HEK293 (cell line): ENCODE data around the gene NHSL2.
A peak's percentile ranks its signal among the peaks of the same experiment; 100 is the strongest.

Experiments
- CTCF ChIA-PET: fragments of 350-600 bp; formaldehyde crosslinking; extraction: SDS; loops from one replicate; lab custom pipeline; 2021; ENCODE audit warnings: antibody characterized with exemption; lab: Yijun Ruan, JAX
- POLR2A ChIA-PET: fragments of 300-600 bp; formaldehyde crosslinking; extraction: SDS; loops from one replicate; lab custom pipeline; 2020; ENCODE audit warnings: antibody characterized with exemption, inconsistent platforms; lab: Yijun Ruan, JAX
- H3K27ac ChIP-seq: fragments of 200-500 bp; sonication (Bioruptor generic); 2 replicates; pipeline ENCODE4 v1.5.1; 2014; ENCODE audit warnings: low read depth, low read length, control low read depth, inconsistent platforms; ENCODE audit errors: extremely low read depth
- H3K36me3 ChIP-seq, 2 experiments: fragments of 200-500 bp in 1 of 2; sonication (Bioruptor generic) in 1 of 2; 1 replicate in 1 of 2; 2 replicates in 1 of 2; pipeline ENCODE4 v1.5.1; 2014 to 2017; ENCODE audit warnings: inconsistent platforms in 2 of 2, low read length in 2 of 2; ENCODE audit not compliant: control insufficient read depth in 2 of 2, insufficient read depth in 1 of 2
- H3K4me1 ChIP-seq: fragments of 200-500 bp; sonication (Bioruptor generic); 2 replicates; pipeline ENCODE4 v1.5.1; 2014; ENCODE audit warnings: mild to moderate bottlenecking, low read length, inconsistent platforms; ENCODE audit not compliant: control insufficient read depth, insufficient read depth
- H3K4me3 ChIP-seq: 2 replicates; pipeline ENCODE4 v1.5.1; 2011; ENCODE audit warnings: low read depth, mild to moderate bottlenecking, control low read depth, low read length, moderate library complexity
- H3K9me3 ChIP-seq: fragments of 200-500 bp; sonication (Bioruptor generic); 2 replicates; pipeline ENCODE4 v1.5.1; 2014; ENCODE audit warnings: low read depth, low read length, inconsistent platforms; ENCODE audit not compliant: control insufficient read depth, insufficient read depth
- HOXC10 ChIP-seq: sonication (generic); formaldehyde crosslinking; IDR thresholded peaks from 2 replicates; pipeline ENCODE4 v1.8.1; 2023; ENCODE audit warnings: mild to moderate bottlenecking, missing genetic modification reagents
- TCF7L2 ChIP-seq: IDR thresholded peaks from 2 replicates; pipeline ENCODE4 v1.6.1; 2011; ENCODE audit warnings: low read depth, mild to moderate bottlenecking, inconsistent platforms, low read length, moderate library complexity, borderline replicate concordance
- ZFP69B ChIP-seq: fragments of 450-650 bp; formaldehyde crosslinking; IDR thresholded peaks from 2 replicates; pipeline ENCODE4 v1.5.1; 2016; ENCODE audit warnings: missing biosample characterization, missing genetic modification characterization
- ZNF121 ChIP-seq: fragments of 450-650 bp; formaldehyde crosslinking; IDR thresholded peaks from 2 replicates; pipeline ENCODE4 v1.5.1; 2016; ENCODE audit warnings: missing biosample characterization, missing genetic modification characterization
- ZNF132 ChIP-seq: fragments of 450-650 bp; formaldehyde crosslinking; IDR thresholded peaks from 2 replicates; pipeline ENCODE4 v1.5.1; 2017; ENCODE audit warnings: missing biosample characterization, missing genetic modification characterization, borderline replicate concordance
- ZNF133 ChIP-seq: fragments of 450-650 bp; formaldehyde crosslinking; IDR thresholded peaks from 2 replicates; pipeline ENCODE4 v1.5.1; 2016; ENCODE audit warnings: missing biosample characterization, missing genetic modification characterization
- ZNF169 ChIP-seq: fragments of 450-650 bp; formaldehyde crosslinking; IDR thresholded peaks from 2 replicates; pipeline ENCODE4 v1.5.1; 2016; ENCODE audit warnings: missing biosample characterization, missing genetic modification characterization
- ZNF354C ChIP-seq: fragments of 450-650 bp; formaldehyde crosslinking; IDR thresholded peaks from 2 replicates; pipeline ENCODE4 v1.5.1; 2016; ENCODE audit warnings: missing biosample characterization, missing genetic modification characterization, low read depth, borderline replicate concordance
- ZNF423 ChIP-seq: fragments of 450-650 bp; formaldehyde crosslinking; IDR thresholded peaks from 2 replicates; pipeline ENCODE4 v1.5.1; 2016; ENCODE audit warnings: missing biosample characterization, missing genetic modification characterization
- ZNF529 ChIP-seq: fragments of 450-650 bp; formaldehyde crosslinking; IDR thresholded peaks from 2 replicates; pipeline ENCODE4 v1.5.1; 2017; ENCODE audit warnings: missing genetic modification characterization, missing biosample characterization; ENCODE audit not compliant: insufficient replicate concordance
- ZNF837 ChIP-seq: fragments of 450-650 bp; formaldehyde crosslinking; IDR thresholded peaks from 2 replicates; pipeline ENCODE4 v1.5.1; 2016; ENCODE audit warnings: missing biosample characterization, missing genetic modification characterization
- TF ChIP-seq, protein P1 (sequence below): fragments of 450-650 bp; formaldehyde crosslinking; IDR thresholded peaks from 2 replicates; pipeline ENCODE4 v1.5.1; 2017; ENCODE audit warnings: missing biosample characterization, missing genetic modification characterization
- TF ChIP-seq, protein P2 (sequence below): fragments of 450-650 bp; formaldehyde crosslinking; IDR thresholded peaks from 2 replicates; pipeline ENCODE4 v1.5.1; 2017; ENCODE audit warnings: missing biosample characterization, missing genetic modification characterization
- TF ChIP-seq, protein P3 (sequence below): fragments of 450-650 bp; formaldehyde crosslinking; IDR thresholded peaks from 2 replicates; pipeline ENCODE4 v1.5.1; 2016; ENCODE audit warnings: missing biosample characterization, missing genetic modification characterization
- TF ChIP-seq, protein P4 (sequence below): fragments of 450-650 bp; formaldehyde crosslinking; IDR thresholded peaks from 2 replicates; pipeline ENCODE4 v1.5.1; 2016; ENCODE audit warnings: missing biosample characterization, missing genetic modification characterization
- TF ChIP-seq, protein P5 (sequence below): fragments of 450-650 bp; formaldehyde crosslinking; IDR thresholded peaks from 2 replicates; pipeline ENCODE4 v1.5.1; 2016; ENCODE audit warnings: missing biosample characterization, missing genetic modification characterization
- TF ChIP-seq, protein P6 (sequence below): fragments of 450-650 bp; formaldehyde crosslinking; IDR thresholded peaks from 2 replicates; pipeline ENCODE4 v1.5.1; 2016; ENCODE audit warnings: missing biosample characterization, missing genetic modification characterization

The NHSL2 gene

DNA sequence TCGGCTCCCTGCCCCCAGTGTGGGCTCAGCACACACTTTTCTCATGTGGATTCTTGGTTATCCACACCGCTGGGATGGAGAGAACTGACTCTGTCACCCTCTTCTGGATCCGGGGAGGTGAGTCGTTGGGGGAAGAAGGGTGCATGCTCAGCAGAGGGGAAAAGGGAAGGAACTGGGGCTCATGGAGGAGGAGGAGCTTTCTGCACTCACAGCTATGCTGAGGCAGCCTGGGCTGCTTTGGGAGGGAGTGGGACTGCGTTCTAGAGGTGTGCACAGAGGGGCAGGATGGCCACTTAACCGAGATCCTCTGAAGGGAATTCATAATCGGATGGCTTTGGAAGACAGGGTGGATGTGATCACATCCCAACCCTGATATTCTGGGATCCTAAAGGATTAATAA is 169.5 kb downstream of the NHSL2 start (continued):
- TF ChIP-seq, protein P1, sequence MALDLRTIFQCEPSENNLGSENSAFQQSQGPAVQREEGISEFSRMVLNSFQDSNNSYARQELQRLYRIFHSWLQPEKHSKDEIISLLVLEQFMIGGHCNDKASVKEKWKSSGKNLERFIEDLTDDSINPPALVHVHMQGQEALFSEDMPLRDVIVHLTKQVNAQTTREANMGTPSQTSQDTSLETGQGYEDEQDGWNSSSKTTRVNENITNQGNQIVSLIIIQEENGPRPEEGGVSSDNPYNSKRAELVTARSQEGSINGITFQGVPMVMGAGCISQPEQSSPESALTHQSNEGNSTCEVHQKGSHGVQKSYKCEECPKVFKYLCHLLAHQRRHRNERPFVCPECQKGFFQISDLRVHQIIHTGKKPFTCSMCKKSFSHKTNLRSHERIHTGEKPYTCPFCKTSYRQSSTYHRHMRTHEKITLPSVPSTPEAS (tag by site-specific recombination), result no peak
- TF ChIP-seq ZNF354C (tag by site-specific recombination) (no peak), ZNF133 (tag by site-specific recombination) (no peak), HOXC10 (no peak), ZNF529 (tag by site-specific recombination) (no peak), ZNF121 (tag by site-specific recombination) (no peak)
- TF ChIP-seq, protein P2, sequence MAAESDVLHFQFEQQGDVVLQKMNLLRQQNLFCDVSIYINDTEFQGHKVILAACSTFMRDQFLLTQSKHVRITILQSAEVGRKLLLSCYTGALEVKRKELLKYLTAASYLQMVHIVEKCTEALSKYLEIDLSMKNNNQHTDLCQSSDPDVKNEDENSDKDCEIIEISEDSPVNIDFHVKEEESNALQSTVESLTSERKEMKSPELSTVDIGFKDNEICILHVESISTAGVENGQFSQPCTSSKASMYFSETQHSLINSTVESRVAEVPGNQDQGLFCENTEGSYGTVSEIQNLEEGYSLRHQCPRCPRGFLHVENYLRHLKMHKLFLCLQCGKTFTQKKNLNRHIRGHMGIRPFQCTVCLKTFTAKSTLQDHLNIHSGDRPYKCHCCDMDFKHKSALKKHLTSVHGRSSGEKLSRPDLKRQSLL, result no peak
- TF ChIP-seq, protein P3, sequence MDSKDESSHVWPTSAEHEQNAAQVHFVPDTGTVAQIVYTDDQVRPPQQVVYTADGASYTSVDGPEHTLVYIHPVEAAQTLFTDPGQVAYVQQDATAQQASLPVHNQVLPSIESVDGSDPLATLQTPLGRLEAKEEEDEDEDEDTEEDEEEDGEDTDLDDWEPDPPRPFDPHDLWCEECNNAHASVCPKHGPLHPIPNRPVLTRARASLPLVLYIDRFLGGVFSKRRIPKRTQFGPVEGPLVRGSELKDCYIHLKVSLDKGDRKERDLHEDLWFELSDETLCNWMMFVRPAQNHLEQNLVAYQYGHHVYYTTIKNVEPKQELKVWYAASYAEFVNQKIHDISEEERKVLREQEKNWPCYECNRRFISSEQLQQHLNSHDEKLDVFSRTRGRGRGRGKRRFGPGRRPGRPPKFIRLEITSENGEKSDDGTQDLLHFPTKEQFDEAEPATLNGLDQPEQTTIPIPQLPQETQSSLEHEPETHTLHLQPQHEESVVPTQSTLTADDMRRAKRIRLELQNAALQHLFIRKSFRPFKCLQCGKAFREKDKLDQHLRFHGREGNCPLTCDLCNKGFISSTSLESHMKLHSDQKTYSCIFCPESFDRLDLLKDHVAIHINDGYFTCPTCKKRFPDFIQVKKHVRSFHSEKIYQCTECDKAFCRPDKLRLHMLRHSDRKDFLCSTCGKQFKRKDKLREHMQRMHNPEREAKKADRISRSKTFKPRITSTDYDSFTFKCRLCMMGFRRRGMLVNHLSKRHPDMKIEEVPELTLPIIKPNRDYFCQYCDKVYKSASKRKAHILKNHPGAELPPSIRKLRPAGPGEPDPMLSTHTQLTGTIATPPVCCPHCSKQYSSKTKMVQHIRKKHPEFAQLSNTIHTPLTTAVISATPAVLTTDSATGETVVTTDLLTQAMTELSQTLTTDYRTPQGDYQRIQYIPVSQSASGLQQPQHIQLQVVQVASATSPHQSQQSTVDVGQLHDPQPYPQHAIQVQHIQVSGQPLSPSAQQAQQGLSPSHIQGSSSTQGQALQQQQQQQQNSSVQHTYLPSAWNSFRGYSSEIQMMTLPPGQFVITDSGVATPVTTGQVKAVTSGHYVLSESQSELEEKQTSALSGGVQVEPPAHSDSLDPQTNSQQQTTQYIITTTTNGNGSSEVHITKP (tag by site-specific recombination), result no peak
- TF ChIP-seq, all 188 proteins: peak for 0

DNA sequence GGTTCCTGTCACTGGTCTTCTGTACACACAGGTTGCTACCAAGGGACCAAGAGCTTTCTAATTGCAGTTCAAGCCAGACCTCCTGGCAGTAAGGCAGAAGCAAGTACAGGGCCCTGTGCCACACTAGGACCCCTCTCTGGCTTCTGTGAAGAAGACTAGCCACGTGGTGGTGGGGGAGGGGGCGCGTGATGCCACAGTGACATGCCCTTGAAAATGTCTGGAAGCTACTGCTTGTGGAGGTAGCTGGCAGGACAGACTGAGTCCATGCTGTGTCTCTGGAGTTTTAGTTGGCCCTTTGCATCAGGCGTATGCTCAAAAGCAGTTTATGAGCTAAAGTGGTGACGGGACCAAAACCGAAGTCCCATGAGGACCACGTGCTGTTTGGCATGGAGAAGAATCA is 170.2 kb downstream of the NHSL2 start:
- TF ChIP-seq ZNF132 (tag by site-specific recombination) (no peak), ZNF423 (tag by site-specific recombination) (no peak), ZFP69B (tag by site-specific recombination) (no peak)
- Histone ChIP-seq H3K27ac (no peak overlapping the region), H3K4me1 (no peaks in the 10 kb centered on the region), H3K4me3 (no peak overlapping the region), H3K36me3 (no peaks in the 10 kb centered on the region), H3K9me3 (no peaks in the 10 kb centered on the region)
- ChIA-PET CTCF (interaction anchor here (1.0 kb wide), 1 partner anchor 46 kb away, joined by 3 read pairs; no protein-coding TSS in a partner anchor), POLR2A (interaction anchor here (0.7 kb wide), 1 partner anchor 12 kb away, joined by 3 read pairs; no protein-coding TSS in a partner anchor)

DNA sequence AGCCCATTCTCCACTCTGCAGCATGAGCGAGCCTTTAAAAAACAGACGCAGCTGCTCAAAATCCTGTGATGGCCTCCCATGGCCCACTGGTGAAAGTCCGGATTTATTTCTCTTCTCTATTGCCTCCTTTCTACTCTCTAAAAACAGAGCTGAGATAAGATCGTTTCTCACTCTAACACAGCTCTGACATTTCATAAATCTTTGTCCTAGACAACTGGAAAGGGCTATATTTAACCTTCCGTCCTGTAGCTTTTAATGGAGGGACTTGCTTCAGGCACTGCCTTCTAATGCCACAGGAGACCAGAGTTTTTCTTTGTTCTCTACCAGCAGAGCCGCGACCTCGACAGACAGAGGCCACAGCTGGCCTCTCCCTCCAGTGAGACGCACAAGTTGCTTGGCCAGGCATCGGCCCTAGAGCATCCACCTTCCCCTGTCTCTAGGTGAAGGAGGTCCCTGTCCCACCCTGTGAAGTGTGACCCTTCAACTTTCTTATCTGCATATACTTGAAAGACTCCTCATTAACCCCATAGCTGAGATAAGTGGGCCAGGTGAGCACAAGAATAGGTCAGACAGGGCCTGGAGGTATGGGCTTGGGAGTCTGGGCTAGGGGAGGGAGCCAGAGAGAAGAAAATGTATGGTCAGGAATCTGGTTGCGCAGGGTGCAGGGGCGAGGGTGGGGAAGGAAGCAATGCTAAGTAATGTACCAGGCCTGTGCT is 171.1 kb downstream of the NHSL2 start:
- no peak overlapping the region for H3K4me3 ChIP-seq
- H3K36me3 ChIP-seq, result no peaks in the 10 kb centered on the region
- no peaks in the 10 kb centered on the region for H3K9me3 ChIP-seq
- no peak overlapping the region for H3K27ac ChIP-seq
- CTCF ChIA-PET, result interaction anchor here (0.6 to 0.9 kb wide), 2 partner anchors 44 to 170 kb away, joined by 3 read pairs; no protein-coding TSS in a partner anchor
- TF ChIP-seq, protein P4, sequence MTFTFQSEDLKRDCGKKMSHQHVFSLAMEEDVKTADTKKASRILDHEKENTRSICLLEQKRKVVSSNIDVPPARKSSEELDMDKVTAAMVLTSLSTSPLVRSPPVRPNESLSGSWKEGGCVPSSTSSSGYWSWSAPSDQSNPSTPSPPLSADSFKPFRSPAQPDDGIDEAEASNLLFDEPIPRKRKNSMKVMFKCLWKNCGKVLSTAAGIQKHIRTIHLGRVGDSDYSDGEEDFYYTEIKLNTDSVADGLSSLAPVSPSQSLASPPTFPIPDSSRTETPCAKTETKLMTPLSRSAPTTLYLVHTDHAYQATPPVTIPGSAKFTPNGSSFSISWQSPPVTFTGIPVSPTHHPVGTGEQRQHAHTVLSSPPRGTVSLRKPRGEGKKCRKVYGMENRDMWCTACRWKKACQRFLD (tag by site-specific recombination), result no peak
- TF ChIP-seq, protein P5, sequence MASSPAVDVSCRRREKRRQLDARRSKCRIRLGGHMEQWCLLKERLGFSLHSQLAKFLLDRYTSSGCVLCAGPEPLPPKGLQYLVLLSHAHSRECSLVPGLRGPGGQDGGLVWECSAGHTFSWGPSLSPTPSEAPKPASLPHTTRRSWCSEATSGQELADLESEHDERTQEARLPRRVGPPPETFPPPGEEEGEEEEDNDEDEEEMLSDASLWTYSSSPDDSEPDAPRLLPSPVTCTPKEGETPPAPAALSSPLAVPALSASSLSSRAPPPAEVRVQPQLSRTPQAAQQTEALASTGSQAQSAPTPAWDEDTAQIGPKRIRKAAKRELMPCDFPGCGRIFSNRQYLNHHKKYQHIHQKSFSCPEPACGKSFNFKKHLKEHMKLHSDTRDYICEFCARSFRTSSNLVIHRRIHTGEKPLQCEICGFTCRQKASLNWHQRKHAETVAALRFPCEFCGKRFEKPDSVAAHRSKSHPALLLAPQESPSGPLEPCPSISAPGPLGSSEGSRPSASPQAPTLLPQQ (tag by site-specific recombination), result no peak
- TF ChIP-seq, protein P6, sequence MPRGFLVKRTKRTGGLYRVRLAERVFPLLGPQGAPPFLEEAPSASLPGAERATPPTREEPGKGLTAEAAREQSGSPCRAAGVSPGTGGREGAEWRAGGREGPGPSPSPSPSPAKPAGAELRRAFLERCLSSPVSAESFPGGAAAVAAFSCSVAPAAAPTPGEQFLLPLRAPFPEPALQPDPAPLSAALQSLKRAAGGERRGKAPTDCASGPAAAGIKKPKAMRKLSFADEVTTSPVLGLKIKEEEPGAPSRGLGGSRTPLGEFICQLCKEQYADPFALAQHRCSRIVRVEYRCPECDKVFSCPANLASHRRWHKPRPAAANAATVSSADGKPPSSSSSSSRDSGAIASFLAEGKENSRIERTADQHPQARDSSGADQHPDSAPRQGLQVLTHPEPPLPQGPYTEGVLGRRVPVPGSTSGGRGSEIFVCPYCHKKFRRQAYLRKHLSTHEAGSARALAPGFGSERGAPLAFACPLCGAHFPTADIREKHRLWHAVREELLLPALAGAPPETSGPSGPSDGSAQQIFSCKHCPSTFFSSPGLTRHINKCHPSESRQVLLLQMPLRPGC, result no peak
- TF ChIP-seq ZNF837 (tag by site-specific recombination) (no peak), TCF7L2 (0 out of 2 replicates have a peak, but pooled peaks have one; percentile 25), ZNF169 (tag by site-specific recombination) (no peak)
- TF ChIP-seq, all 188 proteins: peak for 1
- POLR2A ChIA-PET, result no interaction called here
- H3K4me1 ChIP-seq, result no peaks in the 10 kb centered on the region
